T-helper 2 cell treated with Interferon-gamma antibody and Interleukin-4, amounts not matched to agents 100 ng/mL and 5 ng/mL, for 36 hours (primary cell): Measurements from ENCODE around the gene POU2AF3. TPM values are rescaled to one million over a fixed set of nuclear protein-coding genes. Genes with fewer than 3 reads are reported as not detected.

ENCODE experiments used
- intact Hi-C: fragments of 100-400 bp; cut with micrococcal nuclease; formaldehyde crosslinking; loops from one replicate; pipeline ENCODE4 v1.15.1; 2023
- total RNA-seq: library from RNA; stranded (reverse); gene quantifications from 2 replicates; pipeline ENCODE4 v1.2.3, GENCODE V29; 2022

POU2AF3 gene
- total RNA-seq, 1 donor from 2014 or later: not detected

DNA sequence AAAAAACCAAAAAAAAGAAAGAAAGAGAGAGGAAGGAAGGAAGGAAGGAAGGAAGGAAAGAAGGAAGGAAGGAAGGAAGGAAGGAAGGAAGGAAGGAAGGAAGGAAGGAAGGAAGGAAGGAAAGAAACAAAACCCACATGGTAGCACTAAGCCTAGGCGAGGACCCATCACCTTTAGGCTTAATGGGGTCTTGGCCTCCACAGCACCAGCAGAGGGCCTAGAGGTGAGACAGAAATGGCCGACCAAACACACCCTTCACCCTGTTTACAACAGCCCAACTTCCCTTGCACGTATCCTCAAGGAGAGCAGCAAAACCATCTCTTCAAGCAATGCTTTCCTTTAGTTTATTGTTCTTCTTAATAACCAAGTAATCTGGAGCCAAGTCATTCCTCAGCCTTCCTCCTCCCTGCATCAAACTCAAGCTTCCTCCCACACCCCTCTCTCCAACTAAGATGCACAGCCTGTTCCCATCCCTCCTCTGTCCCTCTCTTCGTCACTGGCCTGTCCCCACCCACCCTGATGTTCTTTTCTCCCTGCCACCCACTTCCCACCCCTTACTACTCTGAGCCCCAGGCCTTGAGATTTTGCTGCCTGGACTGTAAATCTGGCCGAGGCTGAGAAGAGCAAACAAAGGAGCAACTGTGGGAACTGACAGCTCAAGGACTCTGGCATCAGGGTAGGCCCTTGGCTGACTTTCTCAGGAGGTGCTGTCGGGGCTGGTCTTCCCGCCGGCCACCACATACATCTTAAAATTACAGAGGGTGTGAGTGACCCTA lies 54.8 kb downstream of the POU2AF3 start:
- intact Hi-C loops: no loop called here

DNA sequence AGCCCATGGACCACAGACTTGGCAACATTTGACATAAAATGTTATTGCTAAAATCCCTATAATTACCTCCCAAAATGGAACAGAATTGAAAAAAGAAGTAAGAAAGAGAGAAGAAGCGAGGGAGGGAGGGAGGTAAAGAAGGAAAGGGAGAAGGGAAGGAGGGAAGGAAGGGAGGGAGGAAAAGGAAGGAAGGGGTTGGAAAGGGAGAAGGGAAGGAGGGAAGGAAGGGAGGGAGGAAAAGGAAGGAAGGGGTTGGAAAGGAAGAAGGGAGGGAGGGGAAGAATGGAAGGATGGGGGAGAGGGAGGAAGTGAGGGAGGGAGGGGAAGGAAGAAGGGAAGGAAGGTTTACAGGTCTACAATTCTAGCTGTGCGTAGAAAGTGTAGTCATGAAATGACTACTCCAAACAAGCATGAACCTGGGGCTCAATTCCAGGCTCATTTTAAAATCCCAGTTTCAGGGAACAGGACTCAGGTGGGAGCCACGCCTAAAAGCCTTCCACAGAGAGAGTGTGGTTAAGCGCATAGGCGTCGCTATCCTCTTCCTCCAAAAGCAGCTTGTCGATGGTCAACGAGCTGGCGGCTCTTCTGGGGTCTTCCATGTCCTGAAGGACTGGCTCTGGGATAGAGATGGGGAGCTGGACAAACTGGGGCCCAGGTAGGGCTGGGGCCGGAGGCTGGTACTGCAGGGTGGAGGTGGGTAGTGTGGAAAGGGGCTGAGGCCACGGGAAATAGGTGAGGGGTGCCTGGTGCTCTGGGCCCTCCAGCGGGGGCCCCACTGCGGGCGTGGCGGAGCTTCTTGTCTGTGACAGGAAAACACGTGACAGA lies 55.6 kb downstream of the POU2AF3 start:
- intact Hi-C loops: no loop called here

DNA sequence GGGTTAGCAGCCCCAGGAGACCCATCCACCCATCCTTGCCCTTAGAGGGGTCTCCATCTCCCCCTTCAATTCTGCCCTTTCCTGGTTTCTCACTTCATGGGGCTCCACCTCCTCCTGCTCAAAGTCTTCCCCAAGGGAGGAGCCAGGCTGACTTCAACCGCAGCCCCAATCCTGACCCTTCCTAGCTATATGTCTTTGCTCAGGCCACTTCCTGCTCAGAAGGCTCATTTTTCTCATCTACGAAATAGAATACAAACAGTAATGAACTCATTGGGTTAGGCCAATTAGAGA lies 56.2 kb downstream of the POU2AF3 start:
- intact Hi-C loops: no loop called here

DNA sequence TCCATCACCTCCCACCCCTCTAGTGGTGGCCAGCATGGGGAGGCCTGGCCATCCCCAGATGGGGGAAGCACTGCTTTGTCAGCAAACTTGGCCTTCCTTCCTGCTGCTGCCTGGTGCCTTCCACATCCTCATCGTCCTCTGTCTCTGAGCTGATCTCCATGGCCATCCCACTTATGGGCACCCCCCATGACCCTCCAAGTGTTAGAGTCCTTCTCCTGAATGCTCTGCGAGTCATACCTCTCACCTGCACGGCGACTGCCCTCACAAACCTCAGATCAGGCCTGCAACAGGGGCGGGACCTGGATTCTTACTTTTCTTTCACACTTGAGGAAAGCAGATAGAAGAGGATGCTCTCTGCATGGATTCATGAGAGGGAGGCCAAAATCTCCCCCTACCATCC lies 56.8 kb downstream of the POU2AF3 start:
- intact Hi-C loops: no loop called here

- intact Hi-C loops: no loop called here
Observed at GRCh38 chr11:111355956-111356659, 57.8 kb downstream of the POU2AF3 start.

DNA sequence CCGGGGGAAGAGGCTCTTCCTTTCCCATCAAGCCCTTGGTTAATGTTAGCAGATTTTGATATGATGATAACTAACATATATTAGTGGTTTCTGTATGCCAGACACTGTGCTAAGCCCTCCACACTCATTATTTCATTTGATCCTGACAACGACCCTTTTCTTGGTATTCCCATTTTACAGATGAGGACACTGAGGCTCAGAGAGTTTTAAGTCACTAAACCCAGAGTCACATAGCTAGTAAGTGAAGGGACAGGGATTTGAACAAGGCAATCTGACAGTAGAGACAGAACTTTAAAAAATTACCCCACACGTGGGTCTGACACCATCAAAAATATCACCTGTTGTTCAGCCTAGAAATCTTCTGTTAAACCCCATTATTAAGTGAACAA lies 58.3 kb downstream of the POU2AF3 start:
- intact Hi-C loops: no loop called here

DNA sequence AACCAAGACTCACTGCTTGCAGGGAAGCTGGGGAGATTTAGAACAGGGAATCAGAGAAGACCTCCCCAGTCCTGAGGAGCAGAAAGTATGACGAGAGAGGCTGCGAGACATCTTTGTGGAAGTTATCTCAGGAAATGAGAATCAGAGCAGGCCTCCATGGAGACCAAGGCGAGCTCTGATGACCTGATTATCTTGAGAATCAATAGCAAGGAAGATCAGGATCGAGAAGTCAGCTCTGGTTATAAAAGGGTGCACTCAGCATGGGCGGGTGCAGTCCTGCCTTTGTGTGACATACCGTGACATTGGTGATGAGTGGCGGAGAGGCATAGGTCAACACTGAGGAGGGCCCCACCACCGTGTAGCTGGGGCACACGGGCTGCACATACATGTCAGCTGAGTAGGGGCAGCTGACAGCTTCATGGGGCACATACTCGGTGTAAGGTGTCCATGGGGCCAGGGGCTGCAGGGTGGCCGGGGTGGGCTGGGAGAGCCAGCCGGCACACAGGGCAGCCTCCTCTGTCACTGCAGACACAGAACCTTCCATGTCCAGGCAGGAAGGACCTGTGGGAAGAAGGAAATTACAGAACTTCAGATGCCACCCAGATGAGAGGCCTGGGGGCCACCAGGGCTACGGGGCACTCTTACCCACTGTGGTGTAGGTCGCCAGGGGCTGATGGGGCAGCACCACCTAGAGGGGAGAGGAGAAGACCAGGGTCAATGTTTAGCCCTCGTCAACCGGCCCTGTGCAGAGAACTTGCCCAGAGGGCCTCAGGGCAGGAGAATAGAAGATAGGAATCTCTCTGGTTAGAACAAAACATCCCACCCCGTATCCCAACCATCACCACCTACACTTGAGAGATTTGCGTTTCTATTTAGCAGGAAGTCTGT lies 59.0 kb downstream of the POU2AF3 start:
- intact Hi-C loops: no loop called here

Other genes with a start within 250 kb of the POU2AF3 start
- gene POU2AF2, start 52.8 kb upstream of the POU2AF3 start, total RNA-seq: not detected in 2 replicates
- 2.6 and 3.3 TPM in 2 replicates for gene POU2AF1, start 80.7 kb downstream of the POU2AF3 start, total RNA-seq
- not detected in 2 replicates for gene BTG4, start 213.8 kb downstream of the POU2AF3 start, total RNA-seq
- gene HOATZ, start 216.2 kb downstream of the POU2AF3 start, total RNA-seq: not detected in 2 replicates
- 1.1 and 1.3 TPM in 2 replicates for gene LAYN, start 242.2 kb downstream of the POU2AF3 start, total RNA-seq